Panc1 (cell line): ENCODE measurements around the gene GPR157. TPM values are rescaled to one million over a fixed set of nuclear protein-coding genes. Genes with fewer than 3 reads are reported as not detected.
A peak's percentile ranks its signal among the peaks of the same experiment; 100 is the strongest.

ENCODE experiments used
- ATAC-seq: fragments of 200-7000 bp; cut with Tn5 transposase; 2 replicates; pipeline ENCODE4 v1.9.1; 2020; ENCODE audit warnings: mild to moderate bottlenecking, moderate library complexity
- BruUV-seq: library from RNA; stranded (reverse); fragments of 400-500 nt; replicated peaks from 2 replicates; lab custom pipeline; 2021; lab: Mats Ljungman, UMichigan
- CTCF ChIA-PET: fragments of 300-600 bp; sonication (Branson Sonifier 250); formaldehyde crosslinking; loops from one replicate; lab custom pipeline; 2022; ENCODE audit warnings: antibody characterized with exemption; lab: Charles Lee
- POLR2A ChIA-PET: fragments of 300-600 bp; sonication (Branson Sonifier 250); formaldehyde crosslinking; loops from one replicate; lab custom pipeline; 2022; ENCODE audit warnings: antibody characterized with exemption; lab: Charles Lee
- DNase-seq: peaks from one replicate; pipeline ENCODE4 v3.0.0-alpha.2; 2010; ENCODE audit warnings: low read depth, low spot score
- H3K27ac ChIP-seq: 2 replicates; pipeline ENCODE4 v1.5.1; 2011; ENCODE audit warnings: mild to moderate bottlenecking, low read length, inconsistent platforms
- H3K27me3 ChIP-seq: fragments of 200-500 bp; sonication (Bioruptor generic); 2 replicates; pipeline ENCODE4 v1.6.0; 2014; ENCODE audit warnings: low read length, inconsistent platforms; ENCODE audit not compliant: control insufficient read depth, insufficient read depth
- H3K36me3 ChIP-seq: fragments of 200-500 bp; sonication (Bioruptor generic); 2 replicates; pipeline ENCODE4 v1.5.1; 2014; ENCODE audit warnings: inconsistent platforms, mild to moderate bottlenecking, low read length, moderate library complexity; ENCODE audit not compliant: control insufficient read depth, insufficient read depth
- H3K4me1 ChIP-seq: 2 replicates; pipeline ENCODE4 v1.5.1; 2011; ENCODE audit warnings: inconsistent platforms, mild to moderate bottlenecking, low read length, moderate library complexity; ENCODE audit not compliant: control insufficient read depth, insufficient read depth
- H3K4me3 ChIP-seq, 2 experiments: 2 replicates each; pipeline ENCODE4 v1.5.1; 2011 to 2012; ENCODE audit warnings: low read depth in 2 of 2, low read length in 2 of 2, mild to moderate bottlenecking in 2 of 2, inconsistent platforms in 1 of 2, moderate library complexity in 1 of 2
- H3K9me3 ChIP-seq: fragments of 200-500 bp; sonication (Bioruptor generic); 2 replicates; pipeline ENCODE4 v1.5.1; 2014; ENCODE audit warnings: low read depth, mild to moderate bottlenecking, inconsistent platforms, low read length, moderate library complexity; ENCODE audit not compliant: control insufficient read depth, insufficient read depth
- CTCF ChIP-seq: fragments of 450-650 bp; IDR thresholded peaks from 2 replicates; pipeline ENCODE4 v1.5.1; 2017; ENCODE audit warnings: mild to moderate bottlenecking
- POLR2AphosphoS5 ChIP-seq: IDR thresholded peaks from 2 replicates; pipeline ENCODE4 v1.6.1; 2012; ENCODE audit warnings: mild to moderate bottlenecking, low read depth, low read length, moderate library complexity
- REST ChIP-seq, 2 experiments: IDR thresholded peaks; 2 replicates each; pipeline ENCODE4 v1.6.1; 2011 to 2012; ENCODE audit warnings: low read depth in 2 of 2, control low read depth in 1 of 2, low read length in 1 of 2, mild to moderate bottlenecking in 1 of 2, moderate library complexity in 1 of 2; ENCODE audit not compliant: insufficient read depth in 1 of 2
- SIN3A ChIP-seq: IDR thresholded peaks from 2 replicates; pipeline ENCODE4 v1.6.1; 2012; ENCODE audit warnings: low read depth, mild to moderate bottlenecking, low read length, moderate library complexity, borderline replicate concordance; ENCODE audit not compliant: insufficient read depth
- TCF7L2 ChIP-seq: IDR thresholded peaks from 2 replicates; pipeline ENCODE4 v1.6.1; 2011; ENCODE audit warnings: mild to moderate bottlenecking, low read depth, low read length, inconsistent platforms
- in situ Hi-C: cut with HindIII; loops from 2 replicates; pipeline ENCODE4 v1.10.0; 2016; ENCODE audit warnings: low sequenced_read_pairs, low pct_unique_long_range_greater_than_20kb
- intact Hi-C: fragments of 100-400 bp; cut with micrococcal nuclease; formaldehyde crosslinking; loops from one replicate; pipeline ENCODE4 v1.10.0; 2022; ENCODE audit not compliant: unreplicated experiment
- total RNA-seq: library from RNA; stranded (reverse); gene quantifications from one replicate; pipeline ENCODE4 v1.2.1, GENCODE V29; 2021; ENCODE audit not compliant: unreplicated experiment

Gene GPR157
- total RNA-seq, 1 experiment from 2014 or later: 19.8 TPM

GRCh38 chr1:9152535-9152934 lies 23.6 kb upstream of the GPR157 start:
- Histone ChIP-seq H3K27me3 (no peaks in the 10 kb centered on the region), H3K9me3 (no peaks in the 10 kb centered on the region), H3K4me1 (no peaks in the 10 kb centered on the region; the same call in 1 of the 2 replicates), H3K36me3 (no peaks in the 10 kb centered on the region), H3K4me3 (no peak overlapping the region), H3K27ac (peak overlapping the region; percentile 11; the same call in 1 of the 2 replicates)
- ATAC-seq (no peak), DNase-seq (no peak)
- CTCF ChIA-PET: no interaction called here
- POLR2A ChIA-PET: no interaction called here
- TF ChIP-seq SIN3A: no peak
- no peak for TF ChIP-seq REST (IDR thresholded peaks at IDR 0.05; ENCODE audit: insufficient read depth in 1 of 2, low read depth in 2 of 2, low read length in 1 of 2)
- TF ChIP-seq TCF7L2: no peak
- TF ChIP-seq POLR2AphosphoS5: no peak
- TF ChIP-seq CTCF: no peak
- intact Hi-C loops (no loop called here), in situ Hi-C loops (no loop called here)
- BruUV-seq: no TSS peak

- POLR2A ChIA-PET: no interaction called here
- H3K27ac ChIP-seq: no peak overlapping the region
- no peak for TF ChIP-seq CTCF
- TF ChIP-seq SIN3A: no peak
- TF ChIP-seq POLR2AphosphoS5: no peak
- TF ChIP-seq TCF7L2: no peak
- no peak for TF ChIP-seq REST (IDR thresholded peaks at IDR 0.05; ENCODE audit: insufficient read depth in 1 of 2, low read depth in 2 of 2, low read length in 1 of 2)
- intact Hi-C loops: no loop called here
- CTCF ChIA-PET: no interaction called here
- in situ Hi-C loops: no loop called here
- no peaks in the 10 kb centered on the region for H3K27me3 ChIP-seq
- no peaks in the 10 kb centered on the region for H3K9me3 ChIP-seq
- BruUV-seq: no TSS peak
- no peak for ATAC-seq
- no peak for DNase-seq
- H3K36me3 ChIP-seq: no peaks in the 10 kb centered on the region
- no peaks in the 10 kb centered on the region for H3K4me1 ChIP-seq
- H3K4me3 ChIP-seq: no peak overlapping the region
Observed at GRCh38 chr1:9151328-9151860, 22.5 kb upstream of the GPR157 start.
